Middle frontal gyrus (tissue), 1 donor: ENCODE results near the gene TMEM143.
"Not testable (repeated sequence)": the region's sequence is repeated elsewhere in the genome, so short reads cannot be mapped to it uniquely, and the experiment has no call there.

Experiments
- DNase-seq: peaks from one replicate; pipeline ENCODE4 v3.0.0-alpha.2; 2015; ENCODE audit warnings: low spot score; ENCODE audit errors: extremely low spot score

The TMEM143 gene

DNA sequence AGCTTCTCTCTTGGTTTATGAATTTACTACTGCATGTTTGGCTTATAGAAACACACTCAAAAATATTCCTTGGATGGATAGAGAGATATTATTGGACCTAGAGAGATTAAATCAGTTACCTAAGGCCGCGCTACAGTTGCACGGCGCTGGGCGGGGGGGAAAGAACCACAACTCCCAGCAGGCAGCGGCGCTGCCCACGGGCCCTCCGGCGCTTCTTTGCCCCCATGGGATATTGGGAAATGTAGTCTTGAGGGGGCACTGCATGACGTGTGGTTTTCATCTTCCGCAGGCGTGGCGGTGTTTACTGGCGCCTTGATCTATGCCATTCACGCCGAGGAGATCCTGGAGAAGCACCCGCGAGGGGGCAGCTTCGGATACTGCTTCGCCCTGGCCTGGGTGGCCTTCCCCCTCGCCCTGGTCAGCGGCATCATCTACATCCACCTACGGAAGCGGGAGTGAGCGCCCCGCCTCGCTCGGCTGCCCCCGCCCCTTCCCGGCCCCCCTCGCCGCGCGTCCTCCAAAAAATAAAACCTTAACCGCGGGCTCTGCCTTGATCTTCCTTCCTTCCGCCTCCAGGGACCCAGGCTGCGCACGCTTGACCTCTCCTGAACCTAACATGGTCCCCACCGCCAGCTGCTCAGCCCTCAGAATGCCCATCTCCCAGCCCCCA, 33.6 kb downstream of the TMEM143 start:
- peak; percentile 87 for DNase-seq

DNA sequence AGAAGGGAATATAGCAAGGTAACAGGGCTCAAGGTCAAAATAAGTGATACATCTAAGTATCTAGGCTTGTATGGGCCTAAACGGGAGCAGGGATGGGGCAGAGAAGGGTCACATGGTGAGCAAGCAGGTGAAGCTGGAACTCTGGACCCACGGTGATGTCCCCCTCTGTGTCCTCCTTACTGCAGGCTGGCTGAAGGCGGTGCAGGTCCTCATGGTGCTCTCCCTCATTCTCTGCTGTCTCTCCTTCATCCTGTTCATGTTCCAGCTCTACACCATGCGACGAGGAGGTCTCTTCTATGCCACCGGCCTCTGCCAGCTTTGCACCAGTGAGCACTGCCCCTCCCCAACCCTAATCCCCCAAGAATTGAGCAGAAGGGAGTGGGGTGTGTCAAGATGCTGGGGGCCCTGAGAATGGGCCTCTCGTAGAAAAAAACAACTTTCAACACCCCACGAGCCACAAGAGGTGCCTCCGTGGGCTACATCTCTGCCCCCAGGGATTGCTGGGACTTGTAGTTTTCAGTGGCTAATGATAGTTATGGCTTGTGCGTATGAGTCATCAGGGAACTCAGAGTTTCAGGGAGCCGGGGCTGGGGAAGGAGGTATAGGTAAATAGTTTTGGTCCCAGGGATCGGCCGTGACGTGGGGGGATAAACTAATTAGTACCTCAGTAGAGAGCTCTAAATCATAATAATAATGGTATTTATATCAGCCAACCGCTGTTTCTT, 34.4 kb downstream of the TMEM143 start:
- no peak for DNase-seq

DNA sequence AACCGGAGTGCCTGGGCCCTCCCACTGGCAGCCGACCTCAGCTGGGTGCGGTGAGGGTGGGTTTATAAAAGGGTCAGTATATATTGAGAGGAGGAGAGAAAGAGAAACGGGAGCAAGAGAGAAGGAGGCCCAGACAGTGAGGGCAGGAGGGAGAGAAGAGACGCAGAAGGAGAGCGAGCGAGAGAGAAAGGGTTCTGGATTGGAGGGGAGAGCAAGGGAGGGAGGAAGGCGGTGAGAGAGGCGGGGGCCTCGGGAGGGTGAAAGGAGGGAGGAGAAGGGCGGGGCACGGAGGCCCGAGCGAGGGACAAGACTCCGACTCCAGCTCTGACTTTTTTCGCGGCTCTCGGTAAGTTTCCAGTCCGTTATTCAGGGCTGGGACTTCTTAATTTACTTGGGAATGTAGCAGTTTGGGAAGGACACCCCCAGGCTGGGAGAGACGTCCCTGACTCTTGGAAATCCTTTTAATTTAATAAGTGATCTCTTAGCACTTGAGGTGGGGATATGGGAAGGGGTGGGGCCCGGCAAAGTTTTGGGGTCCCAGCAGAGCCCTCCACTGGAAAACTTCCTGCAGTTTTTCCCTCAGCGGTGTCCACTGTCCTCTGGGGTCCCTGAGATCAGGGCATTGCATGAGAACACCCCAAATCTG, 38.4 kb downstream of the TMEM143 start, which contains the start of gene EMP3:
TSS of gene EMP3 (plus strand) at position 288 of the 646 bp plus-strand sequence. CDS start 1,293 bp downstream, outside the sequence.
- DNase-seq, result no peak

DNA sequence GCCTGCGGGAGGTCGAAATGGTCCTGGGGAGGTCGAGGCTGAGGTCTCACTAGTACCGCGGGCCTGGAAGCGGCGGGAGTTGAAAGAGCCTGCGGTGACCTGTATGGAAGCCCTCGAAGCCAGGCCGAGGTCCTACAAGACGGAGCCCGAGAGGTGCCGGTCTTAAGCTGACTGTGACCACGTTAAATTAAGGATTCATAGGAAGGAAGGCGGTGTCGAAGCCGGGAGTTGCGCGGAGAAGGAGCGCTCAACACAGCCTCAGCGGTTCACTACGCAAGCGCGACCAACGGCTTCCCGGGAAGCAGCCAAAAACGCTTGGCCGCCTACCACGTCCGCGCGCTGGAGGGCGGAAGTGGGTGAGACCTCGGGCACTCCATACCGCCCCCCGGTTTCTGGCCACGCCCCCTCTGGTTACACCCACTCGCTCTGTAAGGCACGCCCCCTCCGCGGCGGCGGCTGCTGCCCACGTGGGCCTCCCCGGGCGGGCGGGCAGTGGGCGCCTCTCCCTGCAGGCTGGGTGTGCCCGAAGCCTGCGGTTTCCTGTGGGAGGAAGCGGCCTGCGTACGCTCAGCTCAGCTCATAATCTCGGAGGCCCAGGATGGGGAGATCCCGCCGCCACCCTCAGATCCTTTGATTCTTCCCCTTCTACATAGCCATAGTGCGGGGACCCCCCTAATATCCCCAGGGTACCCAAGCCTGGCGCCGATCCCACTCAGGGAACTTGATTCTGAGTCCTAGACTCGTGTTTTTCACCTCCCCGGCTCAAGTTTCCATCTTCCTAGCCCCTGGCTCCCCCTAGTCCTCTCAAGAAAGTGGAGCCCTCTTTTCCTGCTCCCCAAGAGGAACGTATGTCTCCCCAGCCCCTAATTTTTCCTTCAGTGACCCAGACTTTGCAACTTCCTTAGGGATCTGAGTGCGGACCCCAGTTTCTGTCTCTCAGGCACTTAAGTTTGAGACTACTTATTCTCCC, 41.8 kb downstream of the TMEM143 start:
- peak; percentile 88 for DNase-seq

DNA sequence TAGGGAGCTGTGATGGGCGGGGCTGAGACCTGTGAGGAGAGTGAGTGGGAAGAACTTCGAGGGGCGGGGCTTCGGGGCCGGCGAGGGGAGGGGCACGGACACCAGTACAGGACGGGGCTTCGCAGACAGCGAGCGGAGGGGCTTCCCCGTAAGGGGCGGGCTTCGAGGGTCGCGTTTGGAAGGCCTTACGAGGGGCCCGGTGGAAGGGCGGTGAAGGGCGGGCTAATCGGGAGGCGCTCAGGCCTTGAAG, 42.4 kb downstream of the TMEM143 start:
- DNase-seq, result no peak

DNA sequence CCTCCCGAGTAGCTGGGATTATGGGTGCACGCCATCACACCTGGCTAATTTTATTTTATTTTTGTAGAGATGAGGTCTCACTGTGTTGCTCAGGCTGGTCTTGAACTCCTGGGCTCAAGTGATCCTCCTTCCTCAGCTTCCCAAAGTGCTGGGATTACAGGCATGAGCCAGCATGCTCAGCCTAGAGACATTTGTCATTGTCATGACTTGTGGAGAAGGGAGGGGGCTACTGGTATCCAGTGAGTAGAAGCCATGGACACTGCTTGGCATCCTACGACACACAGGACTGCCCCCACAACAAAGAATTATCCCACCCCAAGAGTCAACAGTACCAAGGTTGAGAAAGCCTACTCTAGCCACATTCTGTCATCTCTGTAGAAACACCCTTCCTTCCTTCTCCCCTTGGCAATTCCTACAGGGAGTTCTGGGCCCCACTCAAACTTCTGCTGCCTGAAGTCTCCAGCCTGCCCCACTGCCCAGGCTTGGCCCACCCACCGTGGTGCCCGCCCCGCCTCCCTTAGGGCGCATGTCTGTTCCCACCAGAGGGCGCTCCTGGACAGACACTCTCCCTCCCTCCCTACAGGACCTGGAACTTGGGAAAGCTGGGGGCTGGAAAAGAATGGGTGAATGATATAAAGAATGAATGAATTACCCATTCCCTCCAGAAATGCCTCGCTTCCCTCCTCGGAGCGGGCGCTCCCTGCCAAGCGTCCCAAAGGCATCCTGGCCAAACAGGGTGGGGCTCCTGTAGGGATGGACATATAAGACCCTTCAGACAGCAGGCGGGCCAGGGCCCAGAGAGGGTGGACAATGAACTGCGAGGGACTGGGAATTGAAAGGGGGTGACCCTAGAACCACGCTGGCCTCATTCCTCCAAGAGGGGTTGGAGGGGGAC, 43.8 kb downstream of the TMEM143 start:
- peak; percentile 24 for DNase-seq

DNA sequence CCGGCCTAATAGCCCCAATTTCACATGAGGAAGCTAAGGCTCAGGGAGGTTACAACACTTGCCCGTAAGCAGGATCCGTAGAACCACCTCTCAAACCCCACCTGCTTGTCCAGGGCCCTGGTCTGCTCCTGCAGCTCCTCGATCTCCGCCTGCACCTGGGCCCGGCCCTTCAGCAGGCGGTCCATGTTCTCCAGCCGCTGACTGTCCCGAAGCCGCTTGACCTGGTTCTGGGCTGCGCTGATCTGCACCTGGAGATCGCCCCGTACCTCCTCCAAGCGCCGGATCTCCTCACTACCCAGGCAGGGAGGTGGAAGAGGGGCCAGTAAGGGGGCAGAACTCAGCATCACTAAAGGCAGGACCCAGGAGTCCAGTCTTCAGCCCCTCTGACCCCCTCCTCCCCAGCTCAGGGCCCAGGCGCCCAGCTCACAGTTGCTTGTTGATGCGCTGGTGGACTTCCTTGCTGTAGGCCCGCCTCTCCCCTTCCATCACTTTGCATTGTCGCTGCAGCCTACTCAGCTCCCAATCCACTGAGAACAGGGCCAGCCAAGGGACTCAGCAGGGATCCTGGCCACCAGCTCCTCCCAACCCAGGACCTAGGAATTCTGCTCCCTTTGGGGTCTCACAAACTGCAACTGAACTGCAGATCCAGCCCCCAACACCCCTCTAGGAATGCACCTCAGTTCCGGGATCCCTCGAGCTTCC, 45.3 kb downstream of the TMEM143 start:
- no peak for DNase-seq

DNA sequence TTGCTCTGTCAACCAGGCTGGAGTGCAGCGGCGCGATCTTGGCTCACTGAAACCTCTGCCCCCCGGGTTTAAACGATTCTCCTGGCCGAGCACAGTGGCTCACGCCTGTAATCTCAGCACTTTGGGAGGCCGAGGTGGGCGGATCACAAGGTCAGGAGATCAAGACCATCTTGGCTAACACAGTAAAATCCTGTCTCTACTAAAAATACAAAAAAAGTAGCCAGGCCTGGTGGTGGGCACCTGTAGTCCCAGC, 46.1 kb downstream of the TMEM143 start:
- not testable (repeated sequence) for DNase-seq

DNA sequence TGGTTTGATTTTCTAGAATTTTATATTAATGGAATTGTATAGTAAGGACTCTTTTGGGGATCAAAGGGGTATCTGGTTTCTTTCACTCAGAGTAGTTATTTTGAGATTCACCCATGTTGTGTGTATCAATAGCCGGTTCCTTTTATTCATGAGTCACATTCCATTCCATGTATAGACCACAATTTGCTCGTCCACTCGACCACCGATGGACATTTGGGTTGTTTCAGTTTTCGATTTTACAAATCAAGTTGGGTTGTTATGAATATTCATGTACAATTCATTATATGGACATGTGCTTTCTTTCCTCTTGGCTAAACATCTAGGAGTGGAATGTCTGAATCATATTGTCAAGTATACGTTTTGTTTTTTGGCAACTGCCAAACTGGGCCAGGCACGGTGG, 48.0 kb downstream of the TMEM143 start:
- DNase-seq, result no peak

DNA sequence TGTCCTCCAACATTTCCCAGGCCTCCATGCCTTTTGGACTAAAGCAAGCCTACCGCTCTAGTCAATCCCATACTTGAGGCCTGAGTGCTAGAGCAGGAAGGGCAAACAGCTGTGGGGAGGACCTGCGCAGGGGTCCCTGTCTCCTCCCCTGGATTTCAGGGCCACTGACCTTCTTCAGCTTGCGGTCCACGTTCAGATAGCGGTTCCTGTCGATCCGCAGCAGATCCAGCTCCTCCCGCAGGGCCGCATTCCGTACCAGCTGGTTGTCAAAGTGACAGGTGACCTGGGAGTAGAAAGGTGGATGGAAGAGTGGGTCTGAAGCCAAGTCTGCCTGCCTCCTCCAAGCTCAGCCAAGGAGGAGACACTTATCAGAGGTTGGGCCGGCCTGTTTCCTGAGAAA, 52.4 kb downstream of the TMEM143 start:
- DNase-seq, result no peak

DNA sequence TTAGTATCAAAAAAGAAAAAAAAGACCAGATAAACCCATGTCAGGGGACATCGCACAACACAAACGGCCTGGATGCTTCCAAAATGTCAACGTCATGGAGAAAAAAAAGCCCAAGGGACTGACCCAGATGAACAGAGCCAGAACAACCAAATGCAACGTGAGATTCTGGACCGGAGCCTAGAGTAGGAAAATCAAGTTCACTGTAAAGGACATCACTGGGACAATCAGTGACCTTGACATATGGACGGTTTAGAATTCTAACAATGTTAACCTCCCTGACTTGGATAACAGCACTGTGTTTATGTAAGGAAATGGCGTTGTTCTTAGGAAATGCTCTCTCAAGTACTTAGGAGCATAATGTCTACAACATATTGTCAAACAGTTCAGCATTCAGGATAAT, 53.5 kb downstream of the TMEM143 start:
- no peak for DNase-seq

DNA sequence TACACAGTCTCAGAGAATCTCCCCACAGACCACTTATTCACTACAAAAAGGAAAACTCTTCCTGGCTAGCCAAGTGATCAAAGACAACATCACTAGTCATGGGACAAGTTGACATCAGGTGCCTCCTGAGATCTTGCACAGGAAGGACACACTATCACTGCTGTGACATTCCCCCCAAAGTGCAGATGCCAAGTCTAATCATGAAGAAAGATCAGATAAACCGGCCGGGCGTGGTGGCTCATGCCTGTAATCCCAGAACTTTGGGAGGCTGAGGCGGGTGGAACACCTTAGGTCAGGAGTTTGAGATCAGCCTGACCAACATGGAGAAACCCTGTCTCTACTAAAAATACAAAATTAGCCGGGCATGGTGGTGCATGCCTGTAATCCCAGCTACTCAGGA, 54.0 kb downstream of the TMEM143 start:
- DNase-seq, result not testable (repeated sequence)

DNA sequence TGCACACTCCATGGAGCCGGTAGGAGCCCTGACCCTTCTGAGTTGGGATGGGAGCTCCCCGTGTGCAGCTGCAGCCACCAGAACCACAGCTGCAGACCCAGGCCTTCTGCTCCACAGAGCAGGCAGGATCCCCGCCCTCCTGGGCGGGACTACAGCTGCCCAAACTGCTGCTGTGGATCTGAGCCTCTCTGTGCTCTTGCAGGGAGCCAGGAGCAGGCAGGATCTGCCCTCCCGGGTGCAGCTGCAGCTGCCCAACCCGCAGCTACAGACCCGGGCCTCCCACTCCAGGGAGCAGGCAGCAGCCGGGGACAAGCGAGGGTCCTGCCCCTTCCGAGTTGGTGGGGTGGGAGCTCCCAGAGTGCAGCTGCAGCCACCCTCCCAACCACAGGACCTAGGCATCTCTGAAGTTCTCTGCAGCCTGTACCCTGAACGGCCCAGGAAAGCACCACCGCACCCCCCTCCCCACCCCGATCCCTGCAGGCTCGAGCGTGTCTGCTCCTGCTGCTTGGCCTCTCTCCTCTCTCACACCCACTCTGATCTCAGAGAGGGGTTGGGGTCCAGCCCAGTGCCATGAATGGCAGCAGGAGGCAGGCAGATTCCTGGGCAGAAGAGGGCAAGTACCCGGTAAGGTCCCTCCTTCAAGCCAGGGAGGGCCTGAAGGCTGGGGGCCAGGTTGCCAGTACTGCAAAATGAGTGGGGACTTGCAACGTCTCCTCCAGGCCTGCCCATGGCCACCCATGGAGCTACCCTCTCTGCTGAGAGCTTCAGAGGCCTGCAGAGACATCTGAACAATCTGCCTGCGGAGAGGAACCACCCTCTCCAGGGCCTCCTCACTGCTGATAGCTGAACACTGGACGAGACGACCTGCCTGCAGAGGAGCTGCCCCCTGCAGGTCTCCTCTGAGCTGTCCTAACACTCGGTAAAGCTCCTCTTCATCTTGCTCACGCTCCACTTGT, 54.8 kb downstream of the TMEM143 start:
- DNase-seq, result no peak

DNA sequence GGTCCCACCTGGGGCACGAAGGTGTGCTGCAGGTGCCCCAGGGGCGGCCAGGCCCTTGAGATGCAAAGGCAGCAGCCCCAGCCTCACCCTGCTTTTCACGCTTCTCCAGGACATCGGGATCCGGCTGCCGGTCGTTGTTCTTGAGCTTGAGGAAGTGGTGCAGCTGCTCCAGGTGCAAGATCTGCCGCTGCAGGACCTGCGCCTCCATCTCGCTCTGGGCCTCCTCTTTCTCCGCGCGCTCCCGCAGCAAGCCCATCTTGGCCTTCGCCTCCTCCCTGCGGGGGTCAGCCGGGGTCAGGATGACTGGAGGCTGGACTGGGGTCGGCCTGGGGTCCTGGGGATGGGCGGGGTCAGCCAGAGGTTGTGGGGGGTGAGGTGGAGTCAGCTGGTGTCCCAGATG, 59.9 kb downstream of the TMEM143 start:
- no peak for DNase-seq

DNA sequence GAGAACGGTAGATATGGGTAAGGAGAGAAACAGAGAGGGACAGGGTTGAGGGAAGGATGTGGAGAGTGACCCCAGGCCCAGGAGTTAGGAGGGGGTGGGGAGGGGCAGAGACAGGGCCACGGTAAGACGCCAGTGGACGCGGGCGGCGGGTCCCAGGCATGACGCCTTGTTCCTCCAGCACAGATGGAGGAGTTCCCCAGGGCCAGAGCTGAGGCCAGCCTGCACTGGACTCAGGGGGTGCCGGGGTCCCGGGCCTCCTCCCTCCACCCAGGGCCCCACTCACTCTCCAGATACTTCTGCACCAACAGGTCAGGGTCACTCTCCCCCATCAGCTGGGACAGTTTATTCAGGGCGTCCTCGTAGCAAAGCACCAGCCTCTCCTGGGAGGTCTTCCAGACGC, 60.4 kb downstream of the TMEM143 start:
- no peak for DNase-seq

DNA sequence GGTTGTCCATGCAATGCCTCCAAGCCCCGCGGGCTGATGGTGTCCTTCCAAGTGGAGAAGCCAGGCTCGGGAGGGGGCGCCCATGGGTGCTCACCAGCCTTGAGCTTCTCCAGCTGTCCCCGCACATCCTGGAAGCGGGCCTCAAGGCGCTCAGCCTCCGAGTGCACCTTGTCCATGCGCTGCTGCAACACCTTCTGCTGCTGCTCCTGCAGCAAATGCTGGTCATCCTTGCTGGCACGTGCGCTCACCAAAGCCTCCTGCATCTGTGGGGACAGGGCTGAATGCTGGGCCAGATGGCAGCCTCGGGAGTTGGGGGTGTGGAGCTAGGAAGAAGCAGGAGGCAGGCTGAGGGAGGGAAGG, 61.2 kb downstream of the TMEM143 start:
- no peak for DNase-seq

DNA sequence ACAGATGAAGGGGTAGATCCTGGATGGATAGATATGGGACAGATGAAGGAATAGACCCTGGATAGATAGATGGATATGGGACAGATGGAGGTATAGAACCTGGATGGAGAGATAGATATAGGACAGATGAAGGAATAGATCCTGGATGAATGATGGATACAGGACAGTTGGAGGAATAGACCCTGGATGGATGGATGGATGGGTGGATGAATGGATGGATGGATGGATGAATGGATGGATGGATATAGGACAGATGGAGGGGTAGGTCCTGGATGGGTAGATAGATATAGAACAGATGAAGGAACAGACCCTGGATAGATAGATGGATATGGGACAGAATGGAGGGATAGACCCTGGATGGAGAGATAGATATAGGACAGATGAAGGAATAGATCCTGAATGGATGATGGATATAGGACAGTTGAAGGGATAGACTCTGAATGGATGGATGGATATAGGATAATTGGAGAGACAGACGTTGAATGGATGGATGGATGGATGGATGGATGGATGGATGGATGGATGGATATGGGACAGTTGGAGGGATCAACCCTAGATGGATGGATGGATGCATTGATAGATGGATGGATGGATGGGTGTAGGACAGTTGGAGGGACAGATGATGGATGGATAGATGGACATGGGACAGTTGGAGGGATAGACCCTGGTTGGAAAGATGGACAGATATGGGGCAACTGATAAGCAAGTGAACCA, 61.7 kb downstream of the TMEM143 start:
- no peak for DNase-seq

DNA sequence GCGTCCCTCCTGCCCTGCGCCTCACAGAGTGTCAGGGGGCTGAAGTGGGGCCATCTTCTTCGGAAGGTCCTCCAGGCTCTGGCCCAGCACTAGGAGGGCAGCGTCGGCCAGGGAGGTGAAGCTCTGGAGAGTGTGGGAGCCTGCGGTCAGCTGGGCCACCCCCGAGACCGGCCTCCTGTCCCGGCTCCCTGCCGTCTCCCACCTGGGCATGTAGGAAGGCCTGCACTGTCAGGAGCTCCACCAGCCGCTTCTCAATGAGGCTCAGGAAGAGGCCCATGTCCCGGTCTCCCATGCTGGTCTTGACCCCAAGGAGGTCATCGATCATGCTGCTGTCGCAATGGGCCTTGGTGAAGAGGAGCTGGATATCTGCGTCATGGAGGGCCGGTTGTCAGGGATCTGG, 65.8 kb downstream of the TMEM143 start:
- no peak for DNase-seq
